HepG2 (cell line): ENCODE data around the gene CAMTA2.

Source experiments
- ETV6 ChIP-seq: sonication (generic); formaldehyde crosslinking; conservative IDR thresholded peaks from 2 replicates; pipeline ENCODE4 v1.4.0; 2020; ENCODE audit warnings: missing genetic modification reagents
- JUN ChIP-seq: sonication (generic); formaldehyde crosslinking; IDR thresholded peaks from 2 replicates; pipeline ENCODE4 v1.4.0; 2020; ENCODE audit warnings: mild to moderate bottlenecking, missing genetic modification reagents
- POLR2AphosphoS5 ChIP-seq: IDR thresholded peaks from 2 replicates; pipeline ENCODE4 v1.6.1; 2012; ENCODE audit warnings: low read depth, low read length
- SKIL ChIP-seq: sonication (generic); formaldehyde crosslinking; IDR thresholded peaks from 2 replicates; pipeline ENCODE4 v1.8.0; 2022; ENCODE audit warnings: missing genetic modification reagents, mild to moderate bottlenecking, moderate library complexity, borderline replicate concordance
- STAT5B ChIP-seq: sonication (generic); formaldehyde crosslinking; IDR thresholded peaks from 2 replicates; pipeline ENCODE4 v1.4.0; 2020; ENCODE audit warnings: missing genetic modification reagents
- ZNF274 ChIP-seq: sonication (generic); formaldehyde crosslinking; IDR thresholded peaks from 2 replicates; pipeline ENCODE4 v1.5.1; 2020; ENCODE audit warnings: mild to moderate bottlenecking, missing genetic modification reagents
- ZNF580 ChIP-seq: IDR thresholded peaks from 2 replicates; pipeline ENCODE4 v1.6.1; 2016; ENCODE audit warnings: low read depth, borderline replicate concordance
- ZNF704 ChIP-seq: sonication (generic); formaldehyde crosslinking; IDR thresholded peaks from 2 replicates; pipeline ENCODE4 v1.8.1; 2023; ENCODE audit warnings: mild to moderate bottlenecking, inconsistent platforms, moderate library complexity, missing genetic modification reagents, borderline replicate concordance

- TF ChIP-seq POLR2AphosphoS5 = no peak
- TF ChIP-seq JUN (CRISPR knock-in tag) = no peak
- TF ChIP-seq ZNF580 (CRISPR knock-in tag) = no peak
- no peak for TF ChIP-seq STAT5B (CRISPR knock-in tag)
- no peak for TF ChIP-seq SKIL (CRISPR knock-in tag)
- TF ChIP-seq ETV6 = no peak
- TF ChIP-seq ZNF704 = no peak
- TF ChIP-seq ZNF274 (CRISPR knock-in tag) = no peak
Measured at GRCh38 chr17:5027916-5028315, 40.4 kb upstream of the CAMTA2 start.
